NOMO-1 (cell line): ENCODE measurements around the gene PHB1.

Experiments used
- DNase-seq, 2 experiments: peaks; one replicate each; lab custom pipeline; 2025; ENCODE audit not compliant: unreplicated experiment in 2 of 2; lab: John Stamatoyannopoulos, UW

The PHB1 gene

GRCh38 chr17:49357516-49357915 lies 57.2 kb downstream of the PHB1 start:
- DNase-seq = no peak

DNA sequence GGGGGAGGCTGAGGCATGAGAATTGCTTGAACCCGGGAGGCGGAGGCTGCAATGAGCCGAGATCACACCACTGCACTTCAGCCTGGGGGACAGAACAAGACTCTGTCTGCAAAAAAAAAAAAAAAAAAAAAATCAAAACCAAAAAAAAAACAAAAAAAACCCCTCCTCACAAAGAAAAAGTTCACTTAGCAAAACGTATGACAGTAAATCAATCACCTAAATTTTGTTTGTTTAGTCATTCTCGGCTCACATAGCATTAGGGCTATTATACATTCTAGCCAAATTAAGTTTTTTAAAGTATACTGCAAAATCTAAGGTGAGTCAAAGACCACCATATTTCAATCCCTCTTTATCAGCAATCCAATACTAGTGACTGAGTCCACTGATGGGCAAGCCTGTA lies 58.4 kb downstream of the PHB1 start:
- DNase-seq = no peak
